ENCODE data around the gene EYA2.

EYA2 gene

GRCh38 chr20:46937533-46938226 is 43.0 kb downstream of the EYA2 start:
- H3K4me1 ChIP-seq: no peaks in the 10 kb centered on the region
- H3K9me3 ChIP-seq: no peaks in the 10 kb centered on the region
- DNase-seq: no peak
- H3K36me3 ChIP-seq: no peaks in the 10 kb centered on the region
- peaks cover 0 to 21% of the 10 kb centered on the region in 2 donors for H3K27me3 ChIP-seq
- H3K4me3 ChIP-seq: no peak overlapping the region
- no peak for TF ChIP-seq CTCF (IDR thresholded peaks at IDR 0.05)
- no peak overlapping the region for H3K27ac ChIP-seq
- intact Hi-C loops (cut with DNase I; ENCODE audit: low total_unique reads): no loop called here

- no peaks in the 10 kb centered on the region for H3K36me3 ChIP-seq
- no peak overlapping the region for H3K4me3 ChIP-seq
- TF ChIP-seq CTCF (IDR thresholded peaks at IDR 0.05): no peak
- no peaks in the 10 kb centered on the region for H3K9me3 ChIP-seq
- DNase-seq: no peak
- H3K27me3 ChIP-seq: peaks cover 0 to 13% of the 10 kb centered on the region in 2 donors
- intact Hi-C loops (cut with DNase I; ENCODE audit: low total_unique reads): no loop called here
- no peak overlapping the region for H3K27ac ChIP-seq
- no peaks in the 10 kb centered on the region for H3K4me1 ChIP-seq
Observed at GRCh38 chr20:46938434-46938833, 43.8 kb downstream of the EYA2 start.

- H3K4me3 ChIP-seq: no peak overlapping the region
- intact Hi-C loops (cut with DNase I; ENCODE audit: low total_unique reads): no loop called here
- H3K27me3 ChIP-seq: peaks cover 0 to 6% of the 10 kb centered on the region in 2 donors
- TF ChIP-seq CTCF (IDR thresholded peaks at IDR 0.05): no peak
- no peak overlapping the region for H3K27ac ChIP-seq
- no peaks in the 10 kb centered on the region for H3K4me1 ChIP-seq
- no peaks in the 10 kb centered on the region for H3K9me3 ChIP-seq
- H3K36me3 ChIP-seq: no peaks in the 10 kb centered on the region
- DNase-seq: no peak
Observed at GRCh38 chr20:46939031-46939965, 44.7 kb downstream of the EYA2 start.

- no peak overlapping the region for H3K4me3 ChIP-seq
- H3K9me3 ChIP-seq: no peaks in the 10 kb centered on the region
- DNase-seq: no peak
- H3K4me1 ChIP-seq: no peaks in the 10 kb centered on the region
- H3K27ac ChIP-seq: no peak overlapping the region
- no peaks in the 10 kb centered on the region for H3K36me3 ChIP-seq
- TF ChIP-seq CTCF (IDR thresholded peaks at IDR 0.05): no peak
- intact Hi-C loops (cut with DNase I; ENCODE audit: low total_unique reads): no loop called here
- H3K27me3 ChIP-seq: peaks cover 0 to 3% of the 10 kb centered on the region in 2 donors
Observed at GRCh38 chr20:46940616-46941015, 46.0 kb downstream of the EYA2 start.

GRCh38 chr20:46941404-46941803 is 46.8 kb downstream of the EYA2 start:
- no peak overlapping the region for H3K27ac ChIP-seq
- peaks cover 0 to 8% (median 0%) of the 10 kb centered on the region in 4 donors for H3K4me1 ChIP-seq
- TF ChIP-seq CTCF (IDR thresholded peaks at IDR 0.05): no peak
- H3K4me3 ChIP-seq: no peak overlapping the region
- H3K9me3 ChIP-seq: no peaks in the 10 kb centered on the region
- no peaks in the 10 kb centered on the region for H3K27me3 ChIP-seq
- no peak for DNase-seq
- intact Hi-C loops (cut with DNase I; ENCODE audit: low total_unique reads): no loop called here
- no peaks in the 10 kb centered on the region for H3K36me3 ChIP-seq

Measured in tibial artery (tissue), 4 donors.